Skeletal muscle tissue (tissue), 4 donors: Measurements from ENCODE around the gene DGKI. TPM values are rescaled to one million over a fixed set of nuclear protein-coding genes. Genes with fewer than 3 reads are reported as not detected.

ENCODE experiments used
- H3K27ac ChIP-seq: one replicate; pipeline ENCODE4 v1.7.0; 2013; ENCODE audit warnings: mild to moderate bottlenecking, low read depth, low read length, inconsistent platforms
- H3K27me3 ChIP-seq, 3 donors: one replicate each; pipeline ENCODE4 v1.7.0; 2013; ENCODE audit warnings: low read length in 3 of 3; ENCODE audit not compliant: control insufficient read depth in 3 of 3, insufficient read depth in 3 of 3
- H3K36me3 ChIP-seq, 3 donors: one replicate each; pipeline ENCODE4 v1.7.0; 2013; ENCODE audit warnings: low read length in 3 of 3; ENCODE audit not compliant: control insufficient read depth in 3 of 3, insufficient read depth in 3 of 3
- H3K4me1 ChIP-seq, 3 donors: one replicate each; pipeline ENCODE4 v1.7.0; 2013; ENCODE audit warnings: low read length in 3 of 3, mild to moderate bottlenecking in 3 of 3; ENCODE audit not compliant: control insufficient read depth in 3 of 3, insufficient read depth in 3 of 3
- H3K4me3 ChIP-seq, 3 donors: one replicate each; pipeline ENCODE4 v1.7.0; 2013; ENCODE audit warnings: low read length in 3 of 3
- H3K9ac ChIP-seq, 3 donors: one replicate each; pipeline ENCODE4 v1.7.0; 2013; ENCODE audit warnings: low read length in 3 of 3, mild to moderate bottlenecking in 3 of 3, moderate library complexity in 2 of 3, low read depth in 1 of 3
- H3K9me3 ChIP-seq, 3 donors: one replicate each; pipeline ENCODE4 v1.7.0; 2013; ENCODE audit warnings: low read length in 3 of 3; ENCODE audit not compliant: control insufficient read depth in 3 of 3
- total RNA-seq: library from RNA; depleted of rRNA; stranded (reverse); fragments of >200 nt; gene quantifications from one replicate; pipeline ENCODE4 v1.2.3, GENCODE V29; 2014
- donor health status: Osteomylitis.

DGKI gene
- total RNA-seq, 1 donor from 2014 or later, result 1.0 TPM

DNA sequence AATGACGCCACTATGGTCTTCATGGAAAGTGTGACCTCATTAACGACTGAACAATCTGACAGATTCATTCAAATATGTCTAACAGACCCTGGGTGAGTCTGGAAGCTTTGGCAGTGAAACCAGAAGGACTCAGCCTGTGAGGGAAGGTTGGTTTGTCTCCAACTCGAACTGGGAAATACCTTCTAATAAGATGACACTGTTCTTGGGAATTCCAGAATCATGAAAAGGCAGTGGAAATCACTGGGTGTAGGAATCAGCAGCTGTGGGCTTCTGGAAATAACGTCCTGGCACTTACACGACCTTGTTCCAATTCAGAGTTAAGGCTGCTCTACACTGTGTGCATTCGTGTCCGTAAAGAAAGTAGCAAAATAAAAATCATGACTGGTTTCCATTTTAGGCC is 75.1 kb downstream of the DGKI start:
- Histone ChIP-seq H3K9ac (no peak overlapping the region), H3K27ac (peak overlapping the region; percentile 45), H3K36me3 (no peaks in the 10 kb centered on the region), H3K4me3 (no peak overlapping the region), H3K27me3 (no peaks in the 10 kb centered on the region), H3K9me3 (no peaks in the 10 kb centered on the region), H3K4me1 (no peaks in the 10 kb centered on the region)

DNA sequence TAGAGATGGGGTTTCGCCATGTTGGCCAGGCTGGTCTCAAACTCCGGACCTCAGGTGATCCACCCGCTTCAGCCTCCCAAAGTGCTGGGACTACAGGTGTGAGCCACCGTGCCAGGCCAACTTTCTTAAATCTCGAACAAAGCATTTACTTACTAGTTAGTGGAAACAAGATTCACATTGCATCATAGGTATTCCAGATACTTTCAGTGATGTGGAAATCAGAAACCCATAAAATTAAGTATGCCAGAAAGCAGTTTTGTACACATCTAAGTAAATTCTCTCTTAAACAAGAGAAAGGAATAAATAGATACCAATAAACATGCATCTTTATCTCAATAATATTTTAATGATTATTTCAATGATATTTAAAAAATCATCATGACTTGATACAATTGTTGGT is 75.5 kb downstream of the DGKI start:
- Histone ChIP-seq H3K27me3 (no peaks in the 10 kb centered on the region), H3K4me1 (no peaks in the 10 kb centered on the region), H3K9ac (no peak overlapping the region), H3K9me3 (no peaks in the 10 kb centered on the region), H3K4me3 (no peak overlapping the region), H3K36me3 (no peaks in the 10 kb centered on the region), H3K27ac (no peak overlapping the region)

DNA sequence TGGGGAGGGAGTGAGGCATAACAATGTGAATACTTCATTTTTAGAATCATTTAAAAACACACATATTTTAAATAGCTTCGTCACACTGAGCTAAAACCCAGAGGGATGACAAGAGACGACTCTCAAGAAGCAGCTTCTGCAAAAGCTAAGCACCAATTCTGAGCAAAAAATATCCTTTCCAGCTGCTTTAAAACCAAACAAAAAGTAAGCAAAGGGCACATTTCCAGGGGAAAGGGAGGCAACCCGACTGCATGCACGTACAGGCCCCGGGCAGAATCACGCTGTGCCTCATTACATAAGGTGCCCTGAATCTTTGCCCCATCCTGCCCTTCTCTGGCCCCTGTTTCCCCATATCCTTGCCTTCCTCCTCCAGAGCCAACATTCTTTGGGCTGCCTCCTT is 78.4 kb downstream of the DGKI start:
- Histone ChIP-seq H3K4me1 (no peaks in the 10 kb centered on the region), H3K4me3 (no peak overlapping the region), H3K9me3 (no peaks in the 10 kb centered on the region), H3K36me3 (no peaks in the 10 kb centered on the region), H3K9ac (no peak overlapping the region), H3K27ac (no peak overlapping the region), H3K27me3 (no peaks in the 10 kb centered on the region)

DNA sequence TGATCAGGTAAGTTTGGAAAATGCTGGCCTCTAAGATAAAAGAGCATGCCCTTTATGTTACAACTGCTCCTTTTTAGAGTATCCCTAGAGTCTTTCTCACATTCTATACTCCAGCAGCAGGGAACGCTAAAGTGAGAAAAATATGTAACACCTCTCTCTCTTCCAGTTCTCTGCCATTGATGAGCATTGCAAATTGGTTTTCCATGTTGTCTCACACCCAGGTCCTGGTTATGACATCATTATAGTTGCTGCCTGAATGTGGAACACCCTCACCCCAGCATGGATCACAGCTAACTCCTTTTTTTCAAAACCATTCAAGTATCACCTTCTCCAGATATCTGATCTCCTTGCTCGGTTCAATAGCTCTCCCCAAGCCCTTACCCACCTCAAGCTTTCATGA is 84.4 kb downstream of the DGKI start:
- H3K4me3 ChIP-seq, result no peak overlapping the region
- no peak overlapping the region for H3K27ac ChIP-seq
- H3K9me3 ChIP-seq, result no peaks in the 10 kb centered on the region
- no peak overlapping the region for H3K9ac ChIP-seq
- H3K27me3 ChIP-seq, result no peaks in the 10 kb centered on the region
- no peaks in the 10 kb centered on the region for H3K4me1 ChIP-seq
- no peaks in the 10 kb centered on the region for H3K36me3 ChIP-seq

DNA sequence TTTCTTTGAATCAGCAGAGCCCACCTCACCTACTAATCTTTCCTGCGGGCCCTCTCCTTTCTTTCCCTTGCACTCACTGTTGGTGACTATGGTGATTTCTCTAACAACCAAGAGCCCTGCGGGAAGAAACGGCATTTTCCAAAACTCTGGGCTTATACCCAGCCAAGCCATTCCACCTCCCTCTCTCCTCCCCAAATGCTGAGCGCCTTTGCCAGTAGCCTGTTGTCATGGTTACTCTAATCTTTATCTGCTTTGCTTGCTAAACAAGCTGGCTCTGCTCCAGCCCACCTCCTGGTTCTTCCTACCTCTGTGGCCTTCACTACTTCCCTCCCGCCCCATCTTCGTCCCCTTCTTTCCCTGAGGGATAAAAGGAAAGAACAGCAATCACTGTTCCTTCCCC is 86.7 kb downstream of the DGKI start:
- Histone ChIP-seq H3K4me3 (no peak overlapping the region), H3K27me3 (no peaks in the 10 kb centered on the region), H3K36me3 (no peaks in the 10 kb centered on the region), H3K27ac (no peak overlapping the region), H3K9me3 (no peaks in the 10 kb centered on the region), H3K9ac (no peak overlapping the region), H3K4me1 (no peaks in the 10 kb centered on the region)

DNA sequence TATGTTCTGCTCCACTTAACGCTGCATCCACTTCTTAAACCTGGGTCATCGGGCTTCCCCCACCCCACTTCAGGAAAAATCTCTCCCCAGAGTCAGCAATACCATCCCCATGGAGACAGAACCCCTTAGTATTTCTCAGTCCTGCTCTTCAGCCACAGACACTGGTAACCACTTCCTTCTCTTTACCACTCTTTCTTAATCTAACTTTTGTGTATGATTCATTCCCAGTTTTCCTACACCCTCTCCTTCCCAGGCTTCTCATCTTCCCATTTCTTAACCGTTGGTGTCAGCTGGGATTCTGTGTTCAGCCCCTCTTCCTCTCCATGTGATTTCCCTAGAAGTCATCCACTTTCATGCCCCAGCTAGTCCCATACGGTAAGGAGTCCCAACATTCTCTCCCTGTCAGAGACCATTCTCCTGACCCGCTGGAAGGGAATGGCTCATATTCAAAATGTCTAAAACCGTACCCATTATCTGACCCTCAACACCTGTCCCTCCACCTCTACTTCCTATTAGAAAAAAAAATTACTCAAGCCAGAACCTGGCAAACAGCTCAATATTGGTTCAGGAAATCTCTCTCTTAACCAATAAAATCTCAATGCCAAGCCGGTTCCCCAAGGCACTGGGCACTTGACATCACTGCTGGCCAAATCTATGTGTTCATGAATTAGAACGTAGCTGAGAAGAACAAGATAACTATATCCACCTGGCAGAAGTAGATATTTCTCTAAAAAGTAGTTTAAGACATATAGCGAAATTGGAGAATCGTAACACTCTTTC is 89.4 kb downstream of the DGKI start:
- Histone ChIP-seq H3K27ac (no peak overlapping the region), H3K27me3 (no peaks in the 10 kb centered on the region), H3K9me3 (no peaks in the 10 kb centered on the region), H3K4me1 (peaks cover 0 to 10% (median 6%) of the 10 kb centered on the region in 3 donors), H3K9ac (no peak overlapping the region), H3K4me3 (no peak overlapping the region), H3K36me3 (no peaks in the 10 kb centered on the region)

DNA sequence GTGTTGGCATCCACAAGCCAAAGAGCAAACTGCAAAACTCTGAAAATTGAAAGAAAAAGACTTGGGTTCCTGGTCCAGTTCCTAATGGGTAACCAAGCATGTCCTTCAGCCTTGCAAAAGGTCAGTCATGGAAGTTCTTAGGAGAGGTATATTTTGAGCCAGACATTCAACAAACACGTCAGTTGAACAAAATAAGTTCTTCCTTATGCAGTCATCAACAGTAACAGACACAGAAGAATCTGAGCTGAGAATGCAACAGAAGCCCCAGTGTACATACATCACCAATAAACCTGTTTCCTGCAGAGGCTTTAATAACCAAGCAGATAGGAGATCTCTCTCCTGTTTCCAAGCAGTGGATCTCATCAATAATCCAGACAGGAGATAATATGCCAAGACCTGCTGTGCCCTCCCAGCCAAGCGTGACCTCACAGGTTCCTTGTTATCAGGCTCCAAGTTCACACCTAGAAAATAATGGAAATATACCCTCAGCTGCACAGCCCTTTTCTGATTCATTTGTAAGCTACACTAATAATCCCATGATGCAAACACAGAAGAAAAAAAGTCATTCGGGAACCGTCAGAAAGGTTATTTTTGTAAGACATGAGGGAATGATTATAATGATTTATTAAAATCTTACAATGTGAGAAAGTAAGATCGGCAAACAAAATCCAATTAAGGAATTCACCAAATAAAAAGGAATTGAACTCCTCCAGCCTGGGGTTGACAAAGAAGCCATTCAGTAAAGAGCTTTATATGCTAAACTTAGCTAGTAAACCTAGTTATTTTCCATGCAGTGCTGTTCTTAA is 90.7 kb downstream of the DGKI start:
- H3K4me1 ChIP-seq, result peaks cover 0 to 10% (median 6%) of the 10 kb centered on the region in 3 donors
- H3K9me3 ChIP-seq, result no peaks in the 10 kb centered on the region
- no peaks in the 10 kb centered on the region for H3K27me3 ChIP-seq
- H3K36me3 ChIP-seq, result no peaks in the 10 kb centered on the region
- H3K9ac ChIP-seq, result no peak overlapping the region
- no peak overlapping the region for H3K27ac ChIP-seq
- H3K4me3 ChIP-seq, result no peak overlapping the region

DNA sequence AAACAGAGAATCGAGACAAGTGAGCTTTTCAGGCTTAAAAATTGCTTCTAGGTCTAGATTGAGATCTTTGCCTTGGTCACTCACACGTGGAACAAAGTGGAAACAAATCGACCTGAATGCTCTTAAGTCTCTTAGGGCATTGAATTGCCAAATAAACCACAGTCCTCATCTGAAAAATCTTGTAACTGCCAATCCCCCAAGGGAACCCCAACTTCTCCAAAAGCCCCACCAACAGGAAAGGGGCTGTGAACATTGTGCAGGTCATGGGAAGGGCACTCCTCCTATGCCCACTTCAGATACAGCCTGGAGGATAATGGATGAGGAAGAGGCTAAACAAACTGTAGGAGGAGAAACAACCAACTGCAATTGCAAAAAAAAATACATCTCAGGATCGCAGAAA is 91.3 kb downstream of the DGKI start:
- Histone ChIP-seq H3K4me3 (no peak overlapping the region), H3K9me3 (no peaks in the 10 kb centered on the region), H3K9ac (no peak overlapping the region), H3K36me3 (no peaks in the 10 kb centered on the region), H3K4me1 (peaks cover 0 to 10% (median 6%) of the 10 kb centered on the region in 3 donors), H3K27me3 (no peaks in the 10 kb centered on the region), H3K27ac (no peak overlapping the region)

DNA sequence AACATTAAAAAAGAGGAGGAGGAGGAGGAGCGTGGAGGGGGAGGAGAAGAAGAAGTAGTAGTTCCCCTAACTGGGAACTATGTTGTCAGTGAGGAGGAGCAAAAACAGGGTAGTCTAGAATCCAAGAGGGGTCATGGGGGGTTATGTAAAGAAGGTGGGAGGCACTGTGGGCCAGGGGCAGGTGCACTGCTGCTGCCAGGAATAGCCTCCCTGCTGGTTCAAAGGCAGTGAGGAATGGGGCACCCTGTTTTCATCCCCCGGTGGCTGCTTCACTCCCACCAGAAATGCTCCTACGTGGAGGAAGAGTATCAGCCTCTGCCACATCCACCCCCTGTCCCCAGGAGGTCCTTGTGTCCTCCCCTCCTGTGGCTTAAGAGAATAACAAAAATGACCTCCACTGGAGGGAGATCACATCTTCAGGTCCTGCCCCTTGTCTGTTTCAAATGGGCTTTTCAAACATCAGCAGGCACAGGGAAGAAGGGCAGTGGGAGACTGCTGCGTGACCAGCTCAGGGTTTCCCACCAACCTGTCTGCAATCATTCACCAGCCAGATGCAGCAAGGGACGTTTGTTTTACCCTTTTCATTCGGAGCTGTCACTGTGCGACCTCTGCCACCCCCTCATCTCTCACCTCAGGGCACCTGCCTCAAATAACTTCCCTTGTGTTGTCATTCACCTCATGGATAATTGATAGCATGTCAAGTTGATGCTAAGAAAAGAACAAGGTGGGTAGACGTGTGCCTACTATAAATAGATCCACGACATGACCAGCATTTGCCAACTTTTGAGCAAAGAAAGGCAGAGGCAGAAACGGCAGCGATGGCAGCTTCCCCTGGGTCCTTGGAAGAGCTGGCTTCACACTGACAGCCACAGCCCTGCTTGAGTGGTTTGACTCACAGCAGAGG is 92.6 kb downstream of the DGKI start:
- Histone ChIP-seq H3K9me3 (no peaks in the 10 kb centered on the region), H3K36me3 (no peaks in the 10 kb centered on the region), H3K27me3 (peaks cover 0 to 5% (median 0%) of the 10 kb centered on the region in 3 donors), H3K4me3 (peak overlapping the region in 2 of 3 donors; percentile 5 to 13), H3K27ac (no peak overlapping the region), H3K4me1 (peaks cover 0 to 10% (median 6%) of the 10 kb centered on the region in 3 donors), H3K9ac (peak overlapping the region in 2 of 3 donors; percentile 1 to 33)
